Measurements from ENCODE around the gene NDUFB5. TPM values are rescaled to one million over a fixed set of nuclear protein-coding genes. Genes with fewer than 3 reads are reported as not detected.

The NDUFB5 gene
- total RNA-seq, 1 experiment from 2014 or later = 96.2 TPM

DNA sequence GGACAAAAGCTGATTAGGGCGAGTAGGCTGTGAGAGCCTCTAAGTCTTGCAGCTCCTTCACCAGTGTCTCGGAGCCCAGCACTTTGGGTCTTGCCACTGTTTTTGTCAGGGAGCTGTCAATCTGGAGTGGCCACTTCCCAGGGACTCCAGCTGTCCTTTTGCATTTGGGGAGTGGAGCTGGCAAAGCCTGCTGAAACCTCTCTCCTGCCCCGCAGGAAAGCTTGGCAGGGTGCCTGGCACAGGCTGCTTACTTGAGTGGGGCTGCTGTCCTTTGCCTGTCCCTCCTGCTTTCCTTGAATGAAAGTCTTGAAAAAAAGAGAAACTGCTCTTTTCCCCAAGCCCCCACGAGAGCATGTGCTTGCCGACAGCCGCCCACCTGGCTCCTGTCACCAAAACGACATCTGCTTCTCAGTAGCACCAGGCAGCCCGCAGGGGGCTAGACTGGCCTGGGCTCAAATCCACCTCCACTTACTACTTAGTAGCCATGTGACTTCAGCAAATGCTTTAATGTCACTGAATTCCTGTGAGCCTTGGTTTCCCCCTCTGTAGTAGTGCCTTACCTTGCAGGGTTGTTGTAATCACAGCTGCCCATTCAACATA is 61.9 kb downstream of the NDUFB5 start:
- Histone ChIP-seq H3K4me3 (ENCODE audit: low read depth, low read length, poor library complexity, severe bottlenecking) (no peak overlapping the region), H3K36me3 (ENCODE audit: insufficient read depth, low read length, poor library complexity, severe bottlenecking) (no peaks in the 10 kb centered on the region), H3K27ac (ENCODE audit: low read depth, low read length, poor library complexity, severe bottlenecking) (no peak overlapping the region), H3K9me3 (ENCODE audit: low read depth, low read length, poor library complexity, severe bottlenecking) (no peaks in the 10 kb centered on the region), H3K27me3 (replicated peaks; ENCODE audit: insufficient read depth, low read depth, low read length, poor library complexity) (no peaks in the 10 kb centered on the region), H3K4me1 (ENCODE audit: insufficient read depth, low read length, poor library complexity, severe bottlenecking) (peaks cover 24% of the 10 kb centered on the region)
- TF ChIP-seq EZH2 (IDR thresholded peaks at IDR 0.05; ENCODE audit: borderline replicate concordance, low read depth, low read length, poor library complexity, severe bottlenecking) = no peak
- no peak for TF ChIP-seq CTCF (conservative IDR thresholded peaks at IDR 0.05; ENCODE audit: low read depth, low read length)
- intact Hi-C loops (cut with micrococcal nuclease; ENCODE audit: unreplicated experiment) = no loop called here
- POLR2A ChIA-PET (ENCODE audit: low non-redundant PET) = no interaction called here
- CTCF ChIA-PET = no interaction called here
- BruUV-seq (replicated peaks) = no TSS peak
- DNase-seq (ENCODE audit: low spot score) = peak; percentile 68

DNA sequence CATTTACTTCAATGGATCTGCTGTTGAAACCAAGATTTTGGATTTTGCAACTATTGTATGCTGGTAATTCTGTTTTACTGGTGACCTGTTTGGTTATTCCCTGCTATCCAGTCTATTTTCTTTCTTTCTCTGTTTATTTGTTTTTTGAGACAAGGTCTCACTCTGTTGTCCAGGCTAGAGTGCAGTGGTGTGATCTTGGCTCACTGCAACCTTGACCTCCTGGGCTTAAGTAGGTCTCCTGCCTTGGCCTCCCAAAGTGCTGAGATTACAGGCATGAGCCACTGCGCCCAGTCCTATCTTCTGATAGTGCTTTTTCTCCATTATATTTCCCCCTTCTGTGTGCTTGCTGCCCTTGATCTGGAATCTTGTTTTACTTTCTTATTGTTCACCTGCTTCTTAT is 63.8 kb downstream of the NDUFB5 start:
- H3K36me3 ChIP-seq (ENCODE audit: insufficient read depth, low read length, poor library complexity, severe bottlenecking) = no peaks in the 10 kb centered on the region
- H3K27me3 ChIP-seq (replicated peaks; ENCODE audit: insufficient read depth, low read depth, low read length, poor library complexity) = no peaks in the 10 kb centered on the region
- H3K27ac ChIP-seq (ENCODE audit: low read depth, low read length, poor library complexity, severe bottlenecking) = no peak overlapping the region
- TF ChIP-seq CTCF (conservative IDR thresholded peaks at IDR 0.05; ENCODE audit: low read depth, low read length) (no peak), EZH2 (IDR thresholded peaks at IDR 0.05; ENCODE audit: borderline replicate concordance, low read depth, low read length, poor library complexity, severe bottlenecking) (no peak)
- CTCF ChIA-PET = no interaction called here
- POLR2A ChIA-PET (ENCODE audit: low non-redundant PET) = no interaction called here
- intact Hi-C loops (cut with micrococcal nuclease; ENCODE audit: unreplicated experiment) = no loop called here
- no peak for DNase-seq (ENCODE audit: low spot score)
- no TSS peak for BruUV-seq (replicated peaks)
- H3K4me1 ChIP-seq (ENCODE audit: insufficient read depth, low read length, poor library complexity, severe bottlenecking) = peaks cover 27% of the 10 kb centered on the region
- no peaks in the 10 kb centered on the region for H3K9me3 ChIP-seq (ENCODE audit: low read depth, low read length, poor library complexity, severe bottlenecking)
- H3K4me3 ChIP-seq (ENCODE audit: low read depth, low read length, poor library complexity, severe bottlenecking) = no peak overlapping the region

DNA sequence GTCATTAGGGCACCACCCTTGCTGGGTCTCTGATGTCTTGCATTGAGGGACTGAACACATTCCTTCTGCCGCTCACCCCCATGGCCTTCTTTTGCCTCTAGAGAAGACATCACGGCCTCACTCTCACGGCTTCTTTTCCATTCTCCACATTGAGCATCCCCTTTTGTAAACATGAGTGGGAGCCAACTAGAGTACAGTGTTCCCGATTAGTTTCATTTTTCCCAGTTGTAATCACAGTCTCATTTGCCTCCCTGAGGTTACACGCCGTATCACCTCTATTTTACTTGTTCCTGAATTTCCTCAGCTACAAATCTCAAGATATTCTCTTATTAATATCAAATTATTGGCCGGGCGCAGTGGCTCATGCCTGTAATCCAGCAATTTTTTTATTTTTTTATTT is 65.7 kb downstream of the NDUFB5 start:
- Histone ChIP-seq H3K27me3 (replicated peaks; ENCODE audit: insufficient read depth, low read depth, low read length, poor library complexity) (no peaks in the 10 kb centered on the region), H3K27ac (ENCODE audit: low read depth, low read length, poor library complexity, severe bottlenecking) (no peak overlapping the region), H3K36me3 (ENCODE audit: insufficient read depth, low read length, poor library complexity, severe bottlenecking) (no peaks in the 10 kb centered on the region), H3K4me3 (ENCODE audit: low read depth, low read length, poor library complexity, severe bottlenecking) (no peak overlapping the region), H3K9me3 (ENCODE audit: low read depth, low read length, poor library complexity, severe bottlenecking) (no peaks in the 10 kb centered on the region), H3K4me1 (ENCODE audit: insufficient read depth, low read length, poor library complexity, severe bottlenecking) (peaks cover 23% of the 10 kb centered on the region)
- no peak for DNase-seq (ENCODE audit: low spot score)
- CTCF ChIA-PET = no interaction called here
- POLR2A ChIA-PET (ENCODE audit: low non-redundant PET) = no interaction called here
- no peak for TF ChIP-seq CTCF (conservative IDR thresholded peaks at IDR 0.05; ENCODE audit: low read depth, low read length)
- no peak for TF ChIP-seq EZH2 (IDR thresholded peaks at IDR 0.05; ENCODE audit: borderline replicate concordance, low read depth, low read length, poor library complexity, severe bottlenecking)
- no TSS peak for BruUV-seq (replicated peaks)
- intact Hi-C loops (cut with micrococcal nuclease; ENCODE audit: unreplicated experiment) = no loop called here
